ENCODE results near the gene MAML2. TPM values are rescaled to one million over a fixed set of nuclear protein-coding genes. Genes with fewer than 3 reads are reported as not detected.

MAML2 gene
- total RNA-seq, 4 donors from 2014 or later: 34.2 to 49.8 (median 44.4) TPM

- ATAC-seq (ENCODE audit: low FRiP score): no peak
- TF ChIP-seq CTCF (IDR thresholded peaks at IDR 0.05): no peak
- DNase-seq (ENCODE audit: low spot score): no peak
Measured at GRCh38 chr11:96157517-96157873, 185.5 kb downstream of the MAML2 start.

GRCh38 chr11:96156379-96156722 is 186.6 kb downstream of the MAML2 start:
- no peak for TF ChIP-seq CTCF (IDR thresholded peaks at IDR 0.05)
- ATAC-seq (ENCODE audit: low FRiP score) (peak; percentile 53), DNase-seq (ENCODE audit: low spot score) (no peak)

- DNase-seq (ENCODE audit: low spot score) (peak; percentile 69), ATAC-seq (ENCODE audit: low FRiP score) (peak; percentile 72)
- no peak for TF ChIP-seq CTCF (IDR thresholded peaks at IDR 0.05)
Measured at GRCh38 chr11:96155627-96156378, 187.2 kb downstream of the MAML2 start.

- ATAC-seq (ENCODE audit: low FRiP score) (no peak), DNase-seq (ENCODE audit: low spot score) (no peak)
- no peak for TF ChIP-seq CTCF (IDR thresholded peaks at IDR 0.05)
Measured at GRCh38 chr11:96154802-96155520, 188.0 kb downstream of the MAML2 start.

- TF ChIP-seq CTCF (IDR thresholded peaks at IDR 0.05): no peak
- DNase-seq (ENCODE audit: low spot score) (no peak), ATAC-seq (ENCODE audit: low FRiP score) (no peak)
Measured at GRCh38 chr11:96152623-96153022, 190.4 kb downstream of the MAML2 start.

- TF ChIP-seq CTCF (IDR thresholded peaks at IDR 0.05): no peak
- no peak for ATAC-seq (ENCODE audit: low FRiP score)
- DNase-seq (ENCODE audit: low spot score): no peak
Measured at GRCh38 chr11:96151501-96151900, 191.5 kb downstream of the MAML2 start.

- DNase-seq (ENCODE audit: low spot score) (no peak), ATAC-seq (ENCODE audit: low FRiP score) (no peak)
- TF ChIP-seq CTCF (IDR thresholded peaks at IDR 0.05): no peak
Measured at GRCh38 chr11:96150609-96151008, 192.4 kb downstream of the MAML2 start.

All from omental fat pad (tissue), 4 donors.